PFSK-1 (cell line): Measurements from ENCODE around the gene CDCP2.

Source experiments
- FOXP2 ChIP-seq: optimal IDR thresholded peaks from 2 replicates; pipeline ENCODE3; 2011; ENCODE audit warnings: borderline replicate concordance, control low read depth, inconsistent platforms; ENCODE audit not compliant: insufficient read depth; ENCODE audit errors: extremely low read length, extremely low read depth
- POLR2AphosphoS5 ChIP-seq: IDR thresholded peaks from 2 replicates; pipeline ENCODE4 v1.6.1; 2012; ENCODE audit warnings: low read depth, mild to moderate bottlenecking, control low read depth, low read length, moderate library complexity
- SIN3A ChIP-seq: IDR thresholded peaks from 2 replicates; pipeline ENCODE4 v1.6.1; 2012; ENCODE audit warnings: mild to moderate bottlenecking, low read length, moderate library complexity, borderline replicate concordance; ENCODE audit not compliant: insufficient read depth
- TAF1 ChIP-seq: IDR thresholded peaks from 2 replicates; pipeline ENCODE4 v1.6.1; 2012; ENCODE audit warnings: low read length, control low read depth, borderline replicate concordance; ENCODE audit not compliant: insufficient read depth
- TF ChIP-seq, protein P1 (sequence below), 2 experiments: IDR thresholded peaks; 2 replicates each; pipeline versions ENCODE4 v1.6.1 to v1.8.0; 2011 to 2012; ENCODE audit warnings: low read depth in 2 of 2, low read length in 2 of 2, control low read depth in 1 of 2, inconsistent platforms in 1 of 2, mild to moderate bottlenecking in 1 of 2, moderate library complexity in 1 of 2; ENCODE audit not compliant: insufficient read depth in 1 of 2

Gene CDCP2

DNA sequence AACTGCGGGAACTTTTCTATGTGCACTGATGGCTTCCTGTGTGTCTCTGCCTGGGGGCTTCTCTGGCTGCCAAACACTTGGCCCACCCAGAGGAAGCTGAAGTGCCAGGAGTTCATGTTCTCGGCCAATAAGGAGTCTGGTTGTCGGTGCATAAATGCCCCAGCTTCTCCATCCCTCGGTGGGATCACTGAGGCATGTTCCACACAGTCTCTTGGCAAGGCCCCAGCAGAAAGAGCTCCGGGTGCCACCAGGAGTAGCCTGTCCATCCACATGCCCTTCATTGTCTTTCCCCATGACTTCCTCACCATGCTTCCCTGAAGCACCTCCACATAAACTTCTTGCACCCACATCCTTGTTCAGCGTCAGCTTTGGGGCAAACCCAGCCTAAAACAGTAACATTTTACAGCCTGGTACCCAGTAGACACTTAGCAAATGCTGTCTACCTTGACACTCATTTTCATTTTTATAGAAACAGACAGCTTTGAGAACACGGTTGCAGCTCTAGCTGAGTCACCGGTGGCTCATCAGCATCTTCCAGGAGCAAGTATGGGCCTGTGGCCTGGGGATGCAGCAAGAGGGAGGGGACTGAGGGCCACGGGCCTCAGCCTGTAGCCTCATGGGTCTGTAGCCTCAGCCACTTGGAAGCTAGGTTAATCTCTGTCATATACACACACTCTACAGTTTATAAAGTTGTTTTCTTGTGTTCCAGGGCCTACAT lies 14.8 kb upstream of the CDCP2 start:
- TF ChIP-seq TAF1 (no peak), SIN3A (no peak), FOXP2 (no peak), POLR2AphosphoS5 (no peak)
- TF ChIP-seq, protein P1, sequence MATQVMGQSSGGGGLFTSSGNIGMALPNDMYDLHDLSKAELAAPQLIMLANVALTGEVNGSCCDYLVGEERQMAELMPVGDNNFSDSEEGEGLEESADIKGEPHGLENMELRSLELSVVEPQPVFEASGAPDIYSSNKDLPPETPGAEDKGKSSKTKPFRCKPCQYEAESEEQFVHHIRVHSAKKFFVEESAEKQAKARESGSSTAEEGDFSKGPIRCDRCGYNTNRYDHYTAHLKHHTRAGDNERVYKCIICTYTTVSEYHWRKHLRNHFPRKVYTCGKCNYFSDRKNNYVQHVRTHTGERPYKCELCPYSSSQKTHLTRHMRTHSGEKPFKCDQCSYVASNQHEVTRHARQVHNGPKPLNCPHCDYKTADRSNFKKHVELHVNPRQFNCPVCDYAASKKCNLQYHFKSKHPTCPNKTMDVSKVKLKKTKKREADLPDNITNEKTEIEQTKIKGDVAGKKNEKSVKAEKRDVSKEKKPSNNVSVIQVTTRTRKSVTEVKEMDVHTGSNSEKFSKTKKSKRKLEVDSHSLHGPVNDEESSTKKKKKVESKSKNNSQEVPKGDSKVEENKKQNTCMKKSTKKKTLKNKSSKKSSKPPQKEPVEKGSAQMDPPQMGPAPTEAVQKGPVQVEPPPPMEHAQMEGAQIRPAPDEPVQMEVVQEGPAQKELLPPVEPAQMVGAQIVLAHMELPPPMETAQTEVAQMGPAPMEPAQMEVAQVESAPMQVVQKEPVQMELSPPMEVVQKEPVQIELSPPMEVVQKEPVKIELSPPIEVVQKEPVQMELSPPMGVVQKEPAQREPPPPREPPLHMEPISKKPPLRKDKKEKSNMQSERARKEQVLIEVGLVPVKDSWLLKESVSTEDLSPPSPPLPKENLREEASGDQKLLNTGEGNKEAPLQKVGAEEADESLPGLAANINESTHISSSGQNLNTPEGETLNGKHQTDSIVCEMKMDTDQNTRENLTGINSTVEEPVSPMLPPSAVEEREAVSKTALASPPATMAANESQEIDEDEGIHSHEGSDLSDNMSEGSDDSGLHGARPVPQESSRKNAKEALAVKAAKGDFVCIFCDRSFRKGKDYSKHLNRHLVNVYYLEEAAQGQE (IDR thresholded peaks at IDR 0.05; ENCODE audit: insufficient read depth in 1 of 2, low read depth in 2 of 2, low read length in 2 of 2), result no peak

DNA sequence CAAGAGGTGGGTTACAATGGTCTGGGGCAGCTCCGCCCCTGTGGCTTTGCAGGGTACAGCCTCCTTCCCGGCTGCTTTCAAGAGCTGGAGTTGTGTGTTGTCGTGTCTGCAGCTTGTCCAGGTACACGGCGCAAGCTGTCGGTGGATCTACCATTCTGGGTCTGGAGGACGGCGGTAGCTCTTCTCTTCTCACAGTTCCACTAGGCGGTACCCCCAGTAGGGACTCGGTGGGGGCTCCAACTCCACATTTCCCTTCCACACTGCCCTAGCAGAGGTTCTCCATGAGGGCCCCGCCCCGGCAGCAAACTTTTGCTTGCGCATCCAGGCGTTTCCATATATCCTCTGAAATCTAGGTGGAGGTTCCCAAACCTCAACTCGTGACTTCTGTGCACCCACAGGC lies 12.3 kb upstream of the CDCP2 start:
- TF ChIP-seq SIN3A (no peak), TAF1 (no peak), POLR2AphosphoS5 (no peak), FOXP2 (no peak)
- TF ChIP-seq, protein P1 (IDR thresholded peaks at IDR 0.05; ENCODE audit: insufficient read depth in 1 of 2, low read depth in 2 of 2, low read length in 2 of 2), result no peak

DNA sequence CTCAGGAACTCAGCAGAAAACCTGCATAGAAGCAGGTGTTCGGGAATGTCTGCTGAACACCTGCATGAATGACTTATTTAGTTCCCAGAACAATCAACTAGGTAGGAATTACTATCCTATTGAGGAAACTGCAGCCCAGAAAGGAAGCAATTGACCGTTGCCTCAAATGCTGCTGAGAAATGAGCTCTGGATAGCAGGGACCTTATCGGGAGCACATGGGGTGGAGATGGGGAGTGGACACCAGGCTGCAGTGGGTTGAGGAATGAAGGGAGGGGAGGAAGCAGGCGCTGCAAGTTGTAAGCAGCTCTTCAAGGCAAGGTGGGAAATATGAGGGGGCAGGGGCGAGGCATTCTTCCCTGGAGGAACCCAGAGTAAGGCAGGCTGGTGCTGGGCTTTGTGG lies 10.8 kb upstream of the CDCP2 start:
- no peak for TF ChIP-seq SIN3A
- TF ChIP-seq POLR2AphosphoS5, result no peak
- TF ChIP-seq FOXP2, result no peak
- TF ChIP-seq, protein P1 (IDR thresholded peaks at IDR 0.05; ENCODE audit: insufficient read depth in 1 of 2, low read depth in 2 of 2, low read length in 2 of 2), result no peak
- no peak for TF ChIP-seq TAF1

DNA sequence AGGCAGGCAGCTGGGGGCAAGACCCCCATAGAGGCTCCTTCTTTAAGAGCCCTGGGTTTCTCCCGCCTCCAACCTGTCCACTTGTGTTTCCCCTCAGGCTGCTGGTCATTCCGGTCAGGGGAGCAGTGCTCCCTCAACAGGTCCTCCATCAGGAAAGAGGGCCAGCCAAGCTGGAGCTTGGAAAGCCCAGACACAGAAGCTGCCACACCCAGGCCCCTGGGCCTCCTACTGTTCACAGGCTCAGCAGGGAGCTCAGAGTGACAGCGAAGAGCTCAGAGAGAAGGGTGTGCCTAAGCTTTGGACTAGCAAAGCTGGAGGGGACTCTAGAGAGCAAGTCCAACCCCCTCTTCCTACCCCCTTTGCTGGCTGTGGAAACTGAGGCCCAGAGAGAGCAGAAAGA lies 10.3 kb upstream of the CDCP2 start:
- no peak for TF ChIP-seq POLR2AphosphoS5
- TF ChIP-seq TAF1, result no peak
- TF ChIP-seq FOXP2, result no peak
- TF ChIP-seq, protein P1 (IDR thresholded peaks at IDR 0.05; ENCODE audit: insufficient read depth in 1 of 2, low read depth in 2 of 2, low read length in 2 of 2), result no peak
- TF ChIP-seq SIN3A, result no peak
